Keratinocyte (primary cell): ENCODE results near the gene SNX3. TPM values are rescaled to one million over a fixed set of nuclear protein-coding genes. Genes with fewer than 3 reads are reported as not detected.
"Not testable (repeated sequence)": the region's sequence is repeated elsewhere in the genome, so short reads cannot be mapped to it uniquely, and the experiment has no call there.

ENCODE experiments used
- DNase-seq: peaks from one replicate; pipeline ENCODE4 v3.0.0-alpha.2; 2011; ENCODE audit warnings: low read depth, missing footprints, low spot score
- FAIRE-seq: peaks from 2 replicates; lab custom pipeline; 2011; peaks lifted over from hg19 to GRCh38; lab: Jason Lieb, UNC
- H2AFZ ChIP-seq: 2 replicates; pipeline ENCODE4 v1.6.0; 2012; ENCODE audit warnings: low read length, control low read depth, inconsistent platforms; ENCODE audit not compliant: control insufficient read depth
- H3K27ac ChIP-seq: 2 replicates; pipeline ENCODE4 v1.5.1; 2011; ENCODE audit warnings: low read length; ENCODE audit not compliant: control insufficient read depth, insufficient read depth
- H3K27me3 ChIP-seq: 3 replicates; pipeline ENCODE4 v1.6.0; 2011; ENCODE audit warnings: low read length; ENCODE audit not compliant: control insufficient read depth, insufficient read depth; ENCODE audit errors: extremely low read depth
- H3K36me3 ChIP-seq, 2 experiments: 2 replicates in 1 of 2; 3 replicates in 1 of 2; pipeline ENCODE4 v1.5.1; 2011; ENCODE audit warnings: low read length in 2 of 2, mild to moderate bottlenecking in 1 of 2; ENCODE audit not compliant: control insufficient read depth in 2 of 2, insufficient read depth in 2 of 2; ENCODE audit errors: extremely low read depth in 1 of 2
- H3K4me1 ChIP-seq: 3 replicates; pipeline ENCODE4 v1.5.1; 2011; ENCODE audit warnings: low read length; ENCODE audit not compliant: control insufficient read depth, insufficient read depth; ENCODE audit errors: extremely low read depth
- H3K4me2 ChIP-seq: 3 replicates; pipeline ENCODE4 v1.6.0; 2011; ENCODE audit warnings: low read depth, low read length; ENCODE audit not compliant: control insufficient read depth, insufficient read depth; ENCODE audit errors: extremely low read depth
- H3K4me3 ChIP-seq, 3 experiments: fragments of 200-600 bp in 1 of 3; sonication (generic) in 1 of 3; 2 replicates in 2 of 3; 3 replicates in 1 of 3; pipeline ENCODE4 v1.5.1; 2011 to 2016; ENCODE audit warnings: low read length in 3 of 3, mild to moderate bottlenecking in 3 of 3, control low read depth in 2 of 3, inconsistent platforms in 1 of 3, low read depth in 1 of 3, mixed read lengths in 1 of 3, mixed run types in 1 of 3, moderate library complexity in 1 of 3; ENCODE audit not compliant: control insufficient read depth in 2 of 3, insufficient read depth in 2 of 3; ENCODE audit errors: extremely low read depth in 1 of 3
- H3K79me2 ChIP-seq: 2 replicates; pipeline ENCODE4 v1.6.0; 2012; ENCODE audit warnings: low read length; ENCODE audit not compliant: control insufficient read depth, insufficient read depth
- H3K9ac ChIP-seq: 3 replicates; pipeline ENCODE4 v1.6.0; 2011; ENCODE audit warnings: low read length; ENCODE audit not compliant: control insufficient read depth, insufficient read depth; ENCODE audit errors: extremely low read depth
- H3K9me1 ChIP-seq: 3 replicates; pipeline ENCODE4 v1.6.0; 2011; ENCODE audit warnings: low read length; ENCODE audit not compliant: control insufficient read depth, insufficient read depth; ENCODE audit errors: extremely low read depth
- H3K9me3 ChIP-seq: 2 replicates; pipeline ENCODE4 v1.5.1; 2012; ENCODE audit warnings: low read depth, low read length; ENCODE audit not compliant: control insufficient read depth
- H4K20me1 ChIP-seq: 3 replicates; pipeline ENCODE4 v1.6.0; 2011; ENCODE audit warnings: low read length; ENCODE audit not compliant: control insufficient read depth, insufficient read depth; ENCODE audit errors: extremely low read depth
- EZH2 ChIP-seq: IDR thresholded peaks from one replicate; pipeline ENCODE4 v1.6.1; 2012; ENCODE audit warnings: inconsistent platforms, mild to moderate bottlenecking, low read length, moderate library complexity
- dilution Hi-C: fragments of 300-500 bp; cut with MboI; formaldehyde crosslinking; loops from one replicate; pipeline ENCODE4 v1.7.0; 2020; ENCODE audit warnings: low sequenced_read_pairs; ENCODE audit not compliant: extremely low pct_ligation_motif_present
- polyA plus RNA-seq, 5 experiments: library from polyadenylated mRNA; depleted of rRNA in 3 of 5; stranded (reverse) in 3 of 5; stranded (forward) in 1 of 5; unstranded in 1 of 5; fragments of >200 nt; gene quantifications; 1 replicate in 1 of 5; 2 replicates in 3 of 5; 3 replicates in 1 of 5; pipeline versions ENCODE4 v1.2.1 to v1.2.3, GENCODE V29; 2011 to 2012; ENCODE audit warnings: missing spikeins in 2 of 5, low read depth in 1 of 5, low replicate concordance in 1 of 5
- TF ChIP-seq, protein P1 (sequence below), 3 experiments: IDR thresholded peaks in 1 of 3; conservative IDR thresholded peaks in 1 of 3; optimal IDR thresholded peaks in 1 of 3; 2 replicates in 2 of 3; 3 replicates in 1 of 3; pipeline versions ENCODE3 to v1.5.1; 2011; ENCODE audit warnings: low read length in 3 of 3, mild to moderate bottlenecking in 3 of 3, moderate library complexity in 2 of 3, control low read depth in 1 of 3, inconsistent platforms in 1 of 3; ENCODE audit not compliant: insufficient read depth in 2 of 3; ENCODE audit errors: extremely low read depth in 1 of 3

SNX3 gene
- polyA plus RNA-seq, 1 donor (not counting 4 experiments of a cell fraction or from before 2014, with no cell fraction given) = 460 TPM

DNA sequence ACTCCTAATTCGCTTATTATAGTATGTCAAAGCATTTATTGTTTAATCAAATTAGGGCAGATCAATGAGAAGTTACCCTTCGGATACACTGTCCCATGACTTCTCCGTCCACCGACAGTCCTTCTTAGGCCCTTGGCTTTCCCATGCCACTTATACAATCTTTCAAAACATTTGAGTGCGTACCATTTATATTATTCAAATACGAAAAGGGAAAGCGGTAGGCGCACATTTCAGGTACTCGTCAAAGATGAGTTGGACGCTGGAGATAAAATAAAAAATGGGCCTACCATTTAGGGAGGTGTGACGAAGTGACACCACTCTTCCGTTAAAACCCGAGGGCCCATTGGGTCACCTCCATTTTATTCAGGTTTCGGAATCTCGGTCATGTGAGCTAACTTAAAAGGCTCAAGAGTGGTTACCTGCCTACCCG, 33.5 kb upstream of the SNX3 start:
- H3K4me1 ChIP-seq = peaks cover 3% of the 10 kb centered on the region
- no peaks in the 10 kb centered on the region for H3K27me3 ChIP-seq
- H3K36me3 ChIP-seq = no peaks in the 10 kb centered on the region
- peak overlapping the region; percentile 97 for H2AFZ ChIP-seq
- H3K9me3 ChIP-seq = no peaks in the 10 kb centered on the region
- H3K79me2 ChIP-seq = peaks cover 3% of the 10 kb centered on the region
- DNase-seq = peak; percentile 15
- TF ChIP-seq, protein P1, sequence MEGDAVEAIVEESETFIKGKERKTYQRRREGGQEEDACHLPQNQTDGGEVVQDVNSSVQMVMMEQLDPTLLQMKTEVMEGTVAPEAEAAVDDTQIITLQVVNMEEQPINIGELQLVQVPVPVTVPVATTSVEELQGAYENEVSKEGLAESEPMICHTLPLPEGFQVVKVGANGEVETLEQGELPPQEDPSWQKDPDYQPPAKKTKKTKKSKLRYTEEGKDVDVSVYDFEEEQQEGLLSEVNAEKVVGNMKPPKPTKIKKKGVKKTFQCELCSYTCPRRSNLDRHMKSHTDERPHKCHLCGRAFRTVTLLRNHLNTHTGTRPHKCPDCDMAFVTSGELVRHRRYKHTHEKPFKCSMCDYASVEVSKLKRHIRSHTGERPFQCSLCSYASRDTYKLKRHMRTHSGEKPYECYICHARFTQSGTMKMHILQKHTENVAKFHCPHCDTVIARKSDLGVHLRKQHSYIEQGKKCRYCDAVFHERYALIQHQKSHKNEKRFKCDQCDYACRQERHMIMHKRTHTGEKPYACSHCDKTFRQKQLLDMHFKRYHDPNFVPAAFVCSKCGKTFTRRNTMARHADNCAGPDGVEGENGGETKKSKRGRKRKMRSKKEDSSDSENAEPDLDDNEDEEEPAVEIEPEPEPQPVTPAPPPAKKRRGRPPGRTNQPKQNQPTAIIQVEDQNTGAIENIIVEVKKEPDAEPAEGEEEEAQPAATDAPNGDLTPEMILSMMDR (optimal IDR thresholded peaks at IDR 0.05 in 1 of 3, IDR thresholded peaks at IDR 0.05 in 1 of 3, conservative IDR thresholded peaks at IDR 0.05 in 1 of 3; ENCODE audit: extremely low read depth in 1 of 3, insufficient read depth in 2 of 3, low read length in 3 of 3) = no peak
- TF ChIP-seq EZH2 = no peak
- dilution Hi-C loops = no loop called here
- peak overlapping the region; percentile 95 for H3K9ac ChIP-seq
- peak overlapping the region; percentile 97 for H3K4me2 ChIP-seq
- no peaks in the 10 kb centered on the region for H4K20me1 ChIP-seq
- no peak for FAIRE-seq
- peak overlapping the region; percentile 96 for H3K27ac ChIP-seq
- no peaks in the 10 kb centered on the region for H3K9me1 ChIP-seq
- peak overlapping the region; percentile 63 to 99 (median 95) for H3K4me3 ChIP-seq

DNA sequence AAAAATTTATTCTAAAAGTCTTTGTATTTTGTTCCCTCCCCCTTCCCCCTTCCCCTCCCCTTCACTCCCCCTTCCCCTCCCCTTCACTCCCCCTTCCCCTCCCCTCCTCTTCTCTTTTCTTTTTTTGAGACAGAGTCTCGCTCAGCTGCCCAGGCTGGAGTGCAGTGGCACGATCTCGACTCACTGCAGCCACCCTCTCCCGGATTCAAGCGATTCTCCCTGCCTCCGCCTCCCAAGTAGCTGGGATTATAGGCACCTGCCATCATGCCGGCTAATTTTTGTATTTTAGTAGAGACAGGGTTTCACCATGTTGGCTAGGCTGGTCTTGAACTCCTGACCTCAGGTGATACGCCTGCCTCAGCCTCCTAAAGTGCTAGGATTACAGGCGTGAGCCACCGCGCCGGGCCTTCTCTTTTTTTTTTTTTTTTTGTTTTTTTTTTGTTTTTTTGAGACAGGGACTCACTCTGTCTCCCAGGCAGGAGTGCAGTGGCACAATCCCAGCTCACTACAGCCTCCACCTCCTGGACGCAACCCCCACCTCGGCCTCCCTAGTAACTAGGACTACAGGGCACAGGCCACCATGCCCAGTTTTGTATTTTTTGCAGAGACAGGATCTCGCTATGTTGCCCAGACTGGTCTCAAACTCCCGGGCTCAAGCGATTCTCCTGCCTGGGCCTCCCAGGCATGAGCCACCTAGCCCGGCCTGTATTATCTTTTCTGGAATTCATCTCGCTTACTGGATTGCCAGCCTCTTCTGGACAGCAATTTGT, 32.9 kb upstream of the SNX3 start:
- H3K4me3 ChIP-seq = peak overlapping the region; percentile 63 to 99 (median 95)
- no peaks in the 10 kb centered on the region for H3K9me1 ChIP-seq
- peak overlapping the region; percentile 96 for H3K27ac ChIP-seq
- H3K4me1 ChIP-seq = peaks cover 3% of the 10 kb centered on the region
- H3K27me3 ChIP-seq = no peaks in the 10 kb centered on the region
- H2AFZ ChIP-seq = peak overlapping the region; percentile 97
- TF ChIP-seq, protein P1 (optimal IDR thresholded peaks at IDR 0.05 in 1 of 3, IDR thresholded peaks at IDR 0.05 in 1 of 3, conservative IDR thresholded peaks at IDR 0.05 in 1 of 3; ENCODE audit: extremely low read depth in 1 of 3, insufficient read depth in 2 of 3, low read length in 3 of 3) = no peak
- TF ChIP-seq EZH2 = no peak
- H3K9ac ChIP-seq = no peak overlapping the region
- H3K9me3 ChIP-seq = no peaks in the 10 kb centered on the region
- dilution Hi-C loops = no loop called here
- DNase-seq (no peak), FAIRE-seq (no peak)
- no peaks in the 10 kb centered on the region for H3K36me3 ChIP-seq
- H3K4me2 ChIP-seq = peak overlapping the region; percentile 97
- H4K20me1 ChIP-seq = no peaks in the 10 kb centered on the region
- peaks cover 3% of the 10 kb centered on the region for H3K79me2 ChIP-seq

DNA sequence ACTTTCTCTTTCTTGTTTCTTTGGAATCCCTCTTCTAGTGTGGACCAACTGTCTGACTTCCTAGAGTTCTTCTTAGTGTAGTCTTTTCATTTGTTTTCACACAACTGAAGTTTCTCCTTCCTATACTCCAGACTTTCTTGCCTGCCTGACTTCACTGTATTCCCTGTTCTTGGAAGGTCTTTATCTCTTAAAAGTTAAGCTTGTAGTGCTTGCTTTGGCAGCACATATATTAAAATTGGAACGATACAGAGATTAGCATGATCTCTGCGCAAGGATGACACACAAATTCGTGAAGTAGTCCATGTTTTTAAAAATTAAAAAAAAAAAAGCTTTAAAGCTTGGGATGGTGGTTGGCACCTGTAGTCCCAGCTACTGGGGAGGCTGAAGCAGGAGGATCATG, 31.7 kb upstream of the SNX3 start:
- dilution Hi-C loops, H3K4me1 ChIP-seq, H3K27ac ChIP-seq, H3K4me2 ChIP-seq, H3K4me3 ChIP-seq, H3K36me3 ChIP-seq, DNase-seq, H3K9me3 ChIP-seq, H3K79me2 ChIP-seq, FAIRE-seq, H3K27me3 ChIP-seq, H4K20me1 ChIP-seq, H3K9me1 ChIP-seq, H3K9ac ChIP-seq, H2AFZ ChIP-seq: not testable (repeated sequence)
